ENCODE results near the gene EPHB1. TPM values are rescaled to one million over a fixed set of nuclear protein-coding genes. Genes with fewer than 3 reads are reported as not detected.

EPHB1 gene
- polyA plus RNA-seq, 1 of the 3 experiments (the other 2 are of a cell fraction) = 1.2 TPM

DNA sequence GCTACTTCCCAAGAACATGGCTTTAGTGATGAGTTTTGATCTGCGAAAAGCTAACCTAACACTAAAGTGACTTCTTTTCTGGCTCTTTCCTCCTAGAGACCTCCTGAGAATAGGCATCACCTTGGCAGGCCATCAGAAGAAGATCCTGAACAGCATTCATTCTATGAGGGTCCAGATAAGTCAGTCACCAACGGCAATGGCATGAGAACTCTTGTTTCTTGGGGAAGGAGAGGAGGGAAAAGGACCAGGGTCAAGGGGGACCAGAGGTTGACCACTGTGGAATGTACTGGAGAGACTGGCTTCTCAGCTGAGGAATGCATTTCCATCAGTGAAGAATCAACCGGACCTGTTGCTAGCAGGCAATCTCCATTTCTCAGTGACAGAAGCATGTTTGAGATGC lies 463.9 kb downstream of the EPHB1 start:
- Histone ChIP-seq H4K20me1 (ENCODE audit: insufficient read depth) (no peaks in the 10 kb centered on the region), H3F3A (replicated peaks; ENCODE audit: insufficient read depth) (no peaks in the 10 kb centered on the region), H3K27ac (ENCODE audit: low read depth in 2 of 2, low read length in 1 of 2) (no peak overlapping the region), H3K4me1 (ENCODE audit: control insufficient read depth in 1 of 2, insufficient read depth in 2 of 2, low read depth in 1 of 2, low read length in 1 of 2) (no peaks in the 10 kb centered on the region), H3K9me3 (no peaks in the 10 kb centered on the region), H3K9ac (no peak overlapping the region), H3K9me2 (no peaks in the 10 kb centered on the region), H3K27me3 (ENCODE audit: insufficient read depth) (no peaks in the 10 kb centered on the region), H3K36me3 (replicated peaks in 1 of 2; ENCODE audit: control insufficient read depth in 1 of 2, insufficient read depth in 2 of 2, low read length in 1 of 2) (no peaks in the 10 kb centered on the region), H2AFZ (ENCODE audit: low read depth) (no peak overlapping the region), H3K4me2 (no peak overlapping the region), H3K4me3 (ENCODE audit: low read depth in 2 of 2, low read length in 1 of 2) (no peak overlapping the region), H3K79me2 (ENCODE audit: insufficient read depth) (no peaks in the 10 kb centered on the region)
- ChIA-PET CTCF (interaction anchor here (0.6 to 1.2 kb wide), 2 partner anchors 12 to 18 kb away, joined by 3 read pairs; no protein-coding TSS in a partner anchor), POLR2A (no interaction called here)
- TF ChIP-seq, protein P1, sequence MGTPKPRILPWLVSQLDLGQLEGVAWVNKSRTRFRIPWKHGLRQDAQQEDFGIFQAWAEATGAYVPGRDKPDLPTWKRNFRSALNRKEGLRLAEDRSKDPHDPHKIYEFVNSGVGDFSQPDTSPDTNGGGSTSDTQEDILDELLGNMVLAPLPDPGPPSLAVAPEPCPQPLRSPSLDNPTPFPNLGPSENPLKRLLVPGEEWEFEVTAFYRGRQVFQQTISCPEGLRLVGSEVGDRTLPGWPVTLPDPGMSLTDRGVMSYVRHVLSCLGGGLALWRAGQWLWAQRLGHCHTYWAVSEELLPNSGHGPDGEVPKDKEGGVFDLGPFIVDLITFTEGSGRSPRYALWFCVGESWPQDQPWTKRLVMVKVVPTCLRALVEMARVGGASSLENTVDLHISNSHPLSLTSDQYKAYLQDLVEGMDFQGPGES (IDR thresholded peaks at IDR 0.05; ENCODE audit: low read depth, low read length) = no peak
- no peak for TF ChIP-seq MEF2A (IDR thresholded peaks at IDR 0.05; ENCODE audit: borderline replicate concordance, low read depth)
- no peak for TF ChIP-seq EP300 (IDR thresholded peaks at IDR 0.05; ENCODE audit: borderline replicate concordance in 1 of 2, low read depth in 1 of 2, low read length in 1 of 2)
- no peak for TF ChIP-seq USF1 (IDR thresholded peaks at IDR 0.05; ENCODE audit: borderline replicate concordance, low read depth)
- TF ChIP-seq, protein P2, sequence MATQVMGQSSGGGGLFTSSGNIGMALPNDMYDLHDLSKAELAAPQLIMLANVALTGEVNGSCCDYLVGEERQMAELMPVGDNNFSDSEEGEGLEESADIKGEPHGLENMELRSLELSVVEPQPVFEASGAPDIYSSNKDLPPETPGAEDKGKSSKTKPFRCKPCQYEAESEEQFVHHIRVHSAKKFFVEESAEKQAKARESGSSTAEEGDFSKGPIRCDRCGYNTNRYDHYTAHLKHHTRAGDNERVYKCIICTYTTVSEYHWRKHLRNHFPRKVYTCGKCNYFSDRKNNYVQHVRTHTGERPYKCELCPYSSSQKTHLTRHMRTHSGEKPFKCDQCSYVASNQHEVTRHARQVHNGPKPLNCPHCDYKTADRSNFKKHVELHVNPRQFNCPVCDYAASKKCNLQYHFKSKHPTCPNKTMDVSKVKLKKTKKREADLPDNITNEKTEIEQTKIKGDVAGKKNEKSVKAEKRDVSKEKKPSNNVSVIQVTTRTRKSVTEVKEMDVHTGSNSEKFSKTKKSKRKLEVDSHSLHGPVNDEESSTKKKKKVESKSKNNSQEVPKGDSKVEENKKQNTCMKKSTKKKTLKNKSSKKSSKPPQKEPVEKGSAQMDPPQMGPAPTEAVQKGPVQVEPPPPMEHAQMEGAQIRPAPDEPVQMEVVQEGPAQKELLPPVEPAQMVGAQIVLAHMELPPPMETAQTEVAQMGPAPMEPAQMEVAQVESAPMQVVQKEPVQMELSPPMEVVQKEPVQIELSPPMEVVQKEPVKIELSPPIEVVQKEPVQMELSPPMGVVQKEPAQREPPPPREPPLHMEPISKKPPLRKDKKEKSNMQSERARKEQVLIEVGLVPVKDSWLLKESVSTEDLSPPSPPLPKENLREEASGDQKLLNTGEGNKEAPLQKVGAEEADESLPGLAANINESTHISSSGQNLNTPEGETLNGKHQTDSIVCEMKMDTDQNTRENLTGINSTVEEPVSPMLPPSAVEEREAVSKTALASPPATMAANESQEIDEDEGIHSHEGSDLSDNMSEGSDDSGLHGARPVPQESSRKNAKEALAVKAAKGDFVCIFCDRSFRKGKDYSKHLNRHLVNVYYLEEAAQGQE (IDR thresholded peaks at IDR 0.05; ENCODE audit: low read depth, low read length) = no peak
- no peak for TF ChIP-seq FOXJ3 (CRISPR knock-in tag; IDR thresholded peaks at IDR 0.05)
- TF ChIP-seq FOSL2 (IDR thresholded peaks at IDR 0.05; ENCODE audit: borderline replicate concordance, low read depth) = no peak
- TF ChIP-seq MXI1 (IDR thresholded peaks at IDR 0.05; ENCODE audit: low read depth, low read length) = no peak
- no peak for TF ChIP-seq TAF1 (IDR thresholded peaks at IDR 0.05; ENCODE audit: borderline replicate concordance, low read depth, low read length)
- TF ChIP-seq NRF1 (IDR thresholded peaks at IDR 0.05; ENCODE audit: low read depth, low read length) = no peak
- TF ChIP-seq RXRA (IDR thresholded peaks at IDR 0.05; ENCODE audit: borderline replicate concordance, low read depth) = no peak
- no peak for TF ChIP-seq CHD2 (IDR thresholded peaks at IDR 0.05; ENCODE audit: low read length, partially characterized antibody)
- no peak for TF ChIP-seq POLR2AphosphoS5 (IDR thresholded peaks at IDR 0.05; ENCODE audit: low read depth, low read length)
- 52% methylated on average over 3 of the region's 3 CpGs for WGBS (ENCODE audit: low lambda C conversion rate)
- DNase-seq = no peak
